Activated T-helper 2 cell treated with anti-CD3 and anti-CD28 coated beads, Interferon-gamma antibody, Interleukin-2, Interleukin-4, amounts not matched to agents 10 μg/mL and 5 μg/mL and 100 μg/mL, durations not matched to agents 14 hours and 24 hours and 36 hours (primary cell): ENCODE results near the gene DPEP2. TPM values are rescaled to one million over a fixed set of nuclear protein-coding genes. Genes with fewer than 3 reads are reported as not detected.
"Not testable (repeated sequence)": the region's sequence is repeated elsewhere in the genome, so short reads cannot be mapped to it uniquely, and the experiment has no call there.

Experiments
- DNase-seq: peaks from one replicate; pipeline ENCODE4 v3.0.0; 2021; ENCODE audit warnings: low spot score
- H3K27ac Mint-ChIP-seq: one replicate; pipeline ENCODE4 v1.8.0; 2021; ENCODE audit warnings: mixed read lengths
- H3K27me3 Mint-ChIP-seq: one replicate; pipeline ENCODE4 v1.8.0; 2021; ENCODE audit warnings: low read depth, mixed read lengths
- H3K36me3 Mint-ChIP-seq: one replicate; pipeline ENCODE4 v1.8.0; 2021; ENCODE audit warnings: low read depth, mixed read lengths
- H3K4me1 Mint-ChIP-seq: one replicate; pipeline ENCODE4 v1.8.0; 2021; ENCODE audit warnings: low read depth, mixed read lengths
- H3K4me3 Mint-ChIP-seq: one replicate; pipeline ENCODE4 v1.8.0; 2021; ENCODE audit warnings: low read depth, mild to moderate bottlenecking, moderate library complexity, mixed read lengths
- H3K9me3 Mint-ChIP-seq: one replicate; pipeline ENCODE4 v1.8.0; 2021; ENCODE audit warnings: mixed read lengths
- intact Hi-C: fragments of 100-400 bp; cut with micrococcal nuclease; formaldehyde crosslinking; loops from one replicate; pipeline ENCODE4 v1.15.1; 2023
- total RNA-seq: library from RNA; stranded (reverse); gene quantifications from 2 replicates; pipeline ENCODE4 v1.2.3, GENCODE V29; 2022

The DPEP2 gene
- total RNA-seq, 1 donor from 2014 or later = 3.7 TPM

DNA sequence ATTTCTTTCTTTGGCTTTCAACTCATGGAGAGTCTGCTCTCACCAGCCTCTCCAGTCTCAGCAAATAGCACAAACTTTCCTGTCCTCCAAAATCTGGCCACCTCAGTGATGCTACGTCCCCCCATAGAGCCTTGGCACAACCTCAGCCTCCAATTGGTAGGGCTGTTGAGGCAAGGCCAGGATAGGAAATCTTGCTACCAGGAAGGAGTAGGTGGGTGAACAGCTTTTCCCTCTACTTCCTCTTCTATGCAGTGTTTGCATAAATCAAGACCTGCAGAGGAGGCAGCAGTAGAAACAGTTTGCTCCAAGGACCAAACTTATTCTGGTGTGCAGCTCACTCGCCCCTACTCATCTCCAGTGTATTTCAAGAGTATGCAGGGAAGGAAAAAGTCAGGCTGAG is 701 bp upstream of the DPEP2 start:
- no peak for DNase-seq
- Mint-ChIP-seq H3K4me1 (peaks cover 37% of the 10 kb centered on the region), H3K36me3 (no peaks in the 10 kb centered on the region), H3K9me3 (no peaks in the 10 kb centered on the region), H3K27me3 (no peaks in the 10 kb centered on the region), H3K4me3 (peak overlapping the region; percentile 66), H3K27ac (peak overlapping the region; percentile 90)
- intact Hi-C loops = loop anchor here (2.0 to 5.0 kb wide), 2 partner anchors 23 to 82 kb away; partner anchors contain the start of genes DDX28 and DUS2

GRCh38 chr16:67998231-67998778 is 979 bp downstream of the DPEP2 start:
- H3K27me3 Mint-ChIP-seq, DNase-seq, H3K4me3 Mint-ChIP-seq, H3K36me3 Mint-ChIP-seq, H3K9me3 Mint-ChIP-seq: not testable (repeated sequence)
- peak overlapping the region; percentile 90 for H3K27ac Mint-ChIP-seq
- peaks cover 47% of the 10 kb centered on the region for H3K4me1 Mint-ChIP-seq
- intact Hi-C loops = loop anchor here (2.0 to 5.0 kb wide), 2 partner anchors 24 to 84 kb away; partner anchors contain the start of genes DDX28 and DUS2

GRCh38 chr16:67996666-67997065 is 2.6 kb downstream of the DPEP2 start:
- H3K27ac Mint-ChIP-seq = peak overlapping the region; percentile 68
- H3K4me1 Mint-ChIP-seq = peaks cover 52% of the 10 kb centered on the region
- intact Hi-C loops = loop anchor here (5.0 kb wide), 1 partner anchor 86 kb away; no protein-coding TSS in a partner anchor
- no peaks in the 10 kb centered on the region for H3K27me3 Mint-ChIP-seq
- DNase-seq = no peak
- H3K9me3 Mint-ChIP-seq = no peaks in the 10 kb centered on the region
- H3K36me3 Mint-ChIP-seq = no peaks in the 10 kb centered on the region
- H3K4me3 Mint-ChIP-seq = no peak overlapping the region

GRCh38 chr16:67995423-67995822 is 3.9 kb downstream of the DPEP2 start:
- H3K4me1 Mint-ChIP-seq = peaks cover 49% of the 10 kb centered on the region

GRCh38 chr16:67994040-67994408 is 5.3 kb downstream of the DPEP2 start:
- Mint-ChIP-seq H3K4me1 (peaks cover 35% of the 10 kb centered on the region), H3K27ac (peak overlapping the region; percentile 99), H3K4me3 (peak overlapping the region; percentile 79)
- H3K9me3 Mint-ChIP-seq, H3K27me3 Mint-ChIP-seq, H3K36me3 Mint-ChIP-seq, intact Hi-C loops, DNase-seq: not testable (repeated sequence)

More at GRCh38 chr16:67995423-67995822, 3.9 kb downstream of the DPEP2 start:
- intact Hi-C loops = loop anchor here (5.0 kb wide), 1 partner anchor 87 kb away; no protein-coding TSS in a partner anchor
- no peaks in the 10 kb centered on the region for H3K9me3 Mint-ChIP-seq
- DNase-seq = no peak
- H3K36me3 Mint-ChIP-seq = no peaks in the 10 kb centered on the region
- H3K4me3 Mint-ChIP-seq = no peak overlapping the region
- no peaks in the 10 kb centered on the region for H3K27me3 Mint-ChIP-seq
- peak overlapping the region; percentile 77 for H3K27ac Mint-ChIP-seq

DNA sequence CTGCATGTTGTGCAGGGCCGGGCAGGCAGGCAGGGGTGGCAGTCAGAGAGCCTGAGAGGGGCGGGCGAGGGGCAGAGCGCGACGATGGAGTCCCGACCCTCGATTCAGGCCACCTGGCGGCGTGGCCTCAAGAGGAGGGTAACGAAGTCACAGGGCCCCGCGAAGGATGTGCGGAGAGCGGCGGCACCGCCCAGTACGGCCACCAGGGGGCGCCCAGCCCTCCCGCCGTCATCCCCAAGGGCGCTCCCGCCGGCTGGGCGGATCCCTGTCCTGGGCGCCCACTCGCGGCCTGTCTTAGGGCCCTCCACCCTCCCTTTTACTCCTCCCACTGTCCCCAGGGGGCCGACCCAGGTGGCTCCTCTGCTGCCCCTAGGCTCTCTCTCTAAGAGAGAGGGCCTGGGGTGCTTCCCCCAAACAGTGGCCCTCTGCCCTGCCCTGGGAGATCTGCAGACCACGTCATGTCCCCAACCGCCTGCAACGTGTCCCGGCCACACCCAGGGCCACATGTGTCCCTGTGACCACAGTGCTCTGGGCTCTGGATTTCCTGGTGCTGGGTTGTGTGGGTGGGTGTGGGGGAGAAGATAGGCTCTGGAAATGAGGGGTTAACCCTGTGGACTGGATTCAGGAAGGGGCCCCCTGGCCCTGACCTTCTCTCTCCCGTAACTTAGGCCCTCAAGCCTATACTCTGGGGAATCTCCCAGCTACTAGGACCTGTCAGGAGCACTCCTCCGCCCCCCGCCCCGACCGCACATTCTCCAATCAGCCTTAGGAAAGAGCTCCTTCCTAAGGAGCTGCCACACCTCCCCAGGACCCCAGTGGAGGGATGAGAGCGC is 5.9 kb downstream of the DPEP2 start:
- DNase-seq = peak; percentile 80
- intact Hi-C loops = loop anchor here (1.0 kb wide), 3 partner anchors 9 to 71 kb away; no protein-coding TSS in a partner anchor
- H3K4me1 Mint-ChIP-seq = peaks cover 30% of the 10 kb centered on the region
- H3K27ac Mint-ChIP-seq = peak overlapping the region; percentile 99
- peak overlapping the region; percentile 79 for H3K4me3 Mint-ChIP-seq
- H3K9me3 Mint-ChIP-seq = no peaks in the 10 kb centered on the region
- no peaks in the 10 kb centered on the region for H3K27me3 Mint-ChIP-seq
- H3K36me3 Mint-ChIP-seq = no peaks in the 10 kb centered on the region

GRCh38 chr16:67992661-67993206 is 6.5 kb downstream of the DPEP2 start:
- Mint-ChIP-seq H3K4me3 (no peak overlapping the region), H3K27me3 (no peaks in the 10 kb centered on the region), H3K4me1 (peaks cover 30% of the 10 kb centered on the region), H3K27ac (peak overlapping the region; percentile 69), H3K36me3 (no peaks in the 10 kb centered on the region), H3K9me3 (no peaks in the 10 kb centered on the region)
- DNase-seq = no peak
- intact Hi-C loops = loop anchor here (1.0 kb wide), 3 partner anchors 8 to 72 kb away; no protein-coding TSS in a partner anchor

- intact Hi-C loops = no loop called here
- no peak overlapping the region for H3K4me3 Mint-ChIP-seq
- no peaks in the 10 kb centered on the region for H3K27me3 Mint-ChIP-seq
- peaks cover 18% of the 10 kb centered on the region for H3K4me1 Mint-ChIP-seq
- H3K36me3 Mint-ChIP-seq = no peaks in the 10 kb centered on the region
- DNase-seq = no peak
- peak overlapping the region; percentile 1 for H3K27ac Mint-ChIP-seq
- no peaks in the 10 kb centered on the region for H3K9me3 Mint-ChIP-seq
Measured at GRCh38 chr16:67990018-67990386, 9.3 kb downstream of the DPEP2 start.

DNA sequence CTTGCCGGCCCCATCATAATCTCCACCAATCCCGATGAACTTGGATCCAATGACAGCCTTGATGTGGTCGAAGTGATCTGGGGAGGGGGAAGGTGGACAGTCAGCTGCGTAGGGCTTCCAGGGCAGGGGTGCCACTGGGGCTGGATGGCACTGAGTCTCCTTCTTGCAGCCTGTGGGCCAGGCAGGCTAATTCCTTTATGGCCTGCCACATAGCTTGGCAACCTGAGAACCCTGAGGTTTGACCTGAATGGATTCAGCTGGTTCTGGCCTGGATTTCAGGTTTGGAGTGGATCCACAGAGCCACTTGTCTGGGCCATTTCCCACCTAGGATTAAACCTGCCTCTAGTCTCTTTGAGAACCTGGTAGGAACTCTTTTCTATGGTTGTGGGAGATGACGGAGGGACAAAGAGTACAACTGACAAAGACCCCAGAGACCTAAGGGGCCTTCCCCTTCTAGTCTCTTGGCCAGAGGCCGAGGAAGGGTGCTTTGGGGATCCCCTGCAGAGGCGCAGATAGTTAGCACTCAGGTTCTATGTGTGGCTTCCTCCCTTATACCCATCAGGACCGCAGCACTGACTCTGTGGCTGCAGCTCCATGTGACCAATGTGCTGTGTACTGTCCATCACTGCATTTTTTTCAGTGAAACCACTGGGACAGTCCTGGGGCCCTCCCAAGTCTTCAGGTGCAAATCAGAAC is 9.8 kb downstream of the DPEP2 start:
- Mint-ChIP-seq H3K36me3 (no peaks in the 10 kb centered on the region), H3K4me1 (peaks cover 17% of the 10 kb centered on the region), H3K4me3 (no peak overlapping the region), H3K27ac (no peak overlapping the region), H3K9me3 (no peaks in the 10 kb centered on the region), H3K27me3 (no peaks in the 10 kb centered on the region)
- DNase-seq = no peak
- intact Hi-C loops = no loop called here

DNA sequence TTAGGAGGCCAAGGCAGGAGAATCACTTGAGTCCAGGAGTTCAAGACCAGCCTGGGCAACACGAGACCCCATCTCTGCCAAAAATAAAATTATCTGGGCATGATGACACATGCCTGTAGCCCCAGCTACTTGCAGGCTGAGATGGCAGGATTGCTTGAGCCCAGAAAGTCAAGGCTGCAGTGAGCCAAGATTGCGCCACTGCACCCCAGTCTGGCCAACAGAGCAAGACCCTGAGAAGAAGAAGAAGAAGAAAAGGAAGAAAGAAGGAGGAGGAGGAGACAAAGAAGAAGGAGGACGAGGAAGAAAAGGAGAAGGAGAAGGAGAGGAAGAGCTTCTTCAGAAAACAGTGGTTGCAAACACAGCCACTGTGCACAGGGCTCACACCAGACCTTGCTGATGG is 10.6 kb downstream of the DPEP2 start:
- no peaks in the 10 kb centered on the region for H3K27me3 Mint-ChIP-seq
- H3K36me3 Mint-ChIP-seq = no peaks in the 10 kb centered on the region
- intact Hi-C loops = no loop called here
- no peaks in the 10 kb centered on the region for H3K9me3 Mint-ChIP-seq
- no peak overlapping the region for H3K4me3 Mint-ChIP-seq
- H3K4me1 Mint-ChIP-seq = peaks cover 18% of the 10 kb centered on the region
- DNase-seq = no peak
- H3K27ac Mint-ChIP-seq = no peak overlapping the region

DNA sequence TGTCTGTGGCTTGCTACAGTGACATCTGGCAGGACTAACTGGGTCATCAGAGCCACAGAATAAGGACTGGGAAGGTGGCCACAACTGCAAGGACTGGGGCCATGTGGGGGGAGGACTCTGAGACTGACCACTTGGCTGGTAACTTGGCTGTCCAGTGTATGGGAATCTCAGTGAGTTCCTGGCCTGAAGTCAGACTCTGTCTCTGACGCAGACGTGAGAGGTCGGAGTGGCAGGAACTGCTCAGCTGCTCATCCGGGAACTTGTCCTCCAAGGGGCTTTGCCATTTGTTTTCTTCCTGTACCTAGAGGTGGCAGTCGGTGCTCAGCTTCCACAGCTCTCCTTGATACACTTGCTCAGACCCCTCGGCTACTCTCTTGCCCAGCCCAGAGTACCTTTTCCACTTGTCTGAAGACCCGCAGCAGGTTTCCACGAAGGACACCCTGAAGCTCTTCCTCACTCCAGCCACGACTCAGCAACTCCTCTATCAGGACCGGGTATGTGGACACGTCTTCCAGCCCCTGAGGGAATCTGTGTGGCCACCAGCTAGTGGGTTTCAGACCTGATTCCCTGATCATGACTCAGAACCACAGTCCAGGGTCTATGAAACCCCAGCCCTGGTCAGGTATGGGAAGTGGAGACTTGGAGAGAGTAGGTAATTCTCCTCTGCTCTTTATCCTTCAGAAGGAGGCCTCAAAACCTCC is 11.7 kb downstream of the DPEP2 start:
- Mint-ChIP-seq H3K9me3 (no peaks in the 10 kb centered on the region), H3K36me3 (no peaks in the 10 kb centered on the region), H3K4me3 (no peak overlapping the region), H3K27ac (no peak overlapping the region), H3K4me1 (peaks cover 21% of the 10 kb centered on the region), H3K27me3 (no peaks in the 10 kb centered on the region)
- DNase-seq = no peak
- intact Hi-C loops = no loop called here

- Mint-ChIP-seq H3K27me3 (no peaks in the 10 kb centered on the region), H3K4me1 (peaks cover 18% of the 10 kb centered on the region), H3K36me3 (no peaks in the 10 kb centered on the region), H3K9me3 (no peaks in the 10 kb centered on the region), H3K27ac (no peak overlapping the region), H3K4me3 (no peak overlapping the region)
- DNase-seq = no peak
- intact Hi-C loops = no loop called here
Measured at GRCh38 chr16:67986949-67987348, 12.3 kb downstream of the DPEP2 start.
